NCI-H2107 treated with DMSO at 0.1 percent for 48 hours (cell line): ENCODE results near the gene RTL9.

ENCODE experiments used
- DNase-seq: peaks from one replicate; lab custom pipeline; 2025; ENCODE audit not compliant: unreplicated experiment; lab: John Stamatoyannopoulos, UW

The RTL9 gene

GRCh38 chrX:110341189-110342035 lies 17.2 kb upstream of the RTL9 start:
- DNase-seq, result no peak

GRCh38 chrX:110346681-110347080 lies 12.0 kb upstream of the RTL9 start:
- DNase-seq, result no peak

GRCh38 chrX:110359273-110359672 lies 625 bp downstream of the RTL9 start:
- no peak for DNase-seq

- no peak for DNase-seq
These were observed 4.6 kb downstream of the RTL9 start for GRCh38 chrX:110363244-110363643.

GRCh38 chrX:110373310-110373709 lies 14.7 kb downstream of the RTL9 start:
- DNase-seq, result no peak

- DNase-seq, result no peak
These were observed 15.9 kb downstream of the RTL9 start for GRCh38 chrX:110374559-110374958.

- no peak for DNase-seq
These were observed 22.6 kb downstream of the RTL9 start for GRCh38 chrX:110381216-110381615.

- no peak for DNase-seq
These were observed 24.8 kb downstream of the RTL9 start for GRCh38 chrX:110383414-110383813.

GRCh38 chrX:110384490-110384889 lies 25.8 kb downstream of the RTL9 start:
- no peak for DNase-seq

GRCh38 chrX:110389570-110389969 lies 30.9 kb downstream of the RTL9 start:
- DNase-seq, result no peak

- no peak for DNase-seq
These were observed 32.4 kb downstream of the RTL9 start for GRCh38 chrX:110391086-110391485.

- DNase-seq, result no peak
These were observed 36.0 kb downstream of the RTL9 start for GRCh38 chrX:110394651-110395050.

- DNase-seq, result no peak
These were observed 37.2 kb downstream of the RTL9 start for GRCh38 chrX:110395877-110396276.

- DNase-seq, result no peak
These were observed 38.1 kb downstream of the RTL9 start for GRCh38 chrX:110396735-110397134.

- no peak for DNase-seq
These were observed 38.7 kb downstream of the RTL9 start for GRCh38 chrX:110397339-110397738.

GRCh38 chrX:110397904-110398303 lies 39.3 kb downstream of the RTL9 start:
- DNase-seq, result no peak

GRCh38 chrX:110399497-110399896 lies 40.8 kb downstream of the RTL9 start:
- no peak for DNase-seq

- no peak for DNase-seq
These were observed 41.3 kb downstream of the RTL9 start for GRCh38 chrX:110399966-110400365.

GRCh38 chrX:110401135-110401534 lies 42.5 kb downstream of the RTL9 start:
- DNase-seq, result no peak

- DNase-seq, result no peak
These were observed 43.6 kb downstream of the RTL9 start for GRCh38 chrX:110402091-110402849.

GRCh38 chrX:110402850-110403221 lies 44.2 kb downstream of the RTL9 start:
- DNase-seq, result no peak
